NCI-H446 treated with DMSO at 0.1 percent for 48 hours (cell line): ENCODE measurements around the gene CBX7.

Experiments used
- DNase-seq: peaks from one replicate; lab custom pipeline; 2025; lab: John Stamatoyannopoulos, UW

The CBX7 gene

DNA sequence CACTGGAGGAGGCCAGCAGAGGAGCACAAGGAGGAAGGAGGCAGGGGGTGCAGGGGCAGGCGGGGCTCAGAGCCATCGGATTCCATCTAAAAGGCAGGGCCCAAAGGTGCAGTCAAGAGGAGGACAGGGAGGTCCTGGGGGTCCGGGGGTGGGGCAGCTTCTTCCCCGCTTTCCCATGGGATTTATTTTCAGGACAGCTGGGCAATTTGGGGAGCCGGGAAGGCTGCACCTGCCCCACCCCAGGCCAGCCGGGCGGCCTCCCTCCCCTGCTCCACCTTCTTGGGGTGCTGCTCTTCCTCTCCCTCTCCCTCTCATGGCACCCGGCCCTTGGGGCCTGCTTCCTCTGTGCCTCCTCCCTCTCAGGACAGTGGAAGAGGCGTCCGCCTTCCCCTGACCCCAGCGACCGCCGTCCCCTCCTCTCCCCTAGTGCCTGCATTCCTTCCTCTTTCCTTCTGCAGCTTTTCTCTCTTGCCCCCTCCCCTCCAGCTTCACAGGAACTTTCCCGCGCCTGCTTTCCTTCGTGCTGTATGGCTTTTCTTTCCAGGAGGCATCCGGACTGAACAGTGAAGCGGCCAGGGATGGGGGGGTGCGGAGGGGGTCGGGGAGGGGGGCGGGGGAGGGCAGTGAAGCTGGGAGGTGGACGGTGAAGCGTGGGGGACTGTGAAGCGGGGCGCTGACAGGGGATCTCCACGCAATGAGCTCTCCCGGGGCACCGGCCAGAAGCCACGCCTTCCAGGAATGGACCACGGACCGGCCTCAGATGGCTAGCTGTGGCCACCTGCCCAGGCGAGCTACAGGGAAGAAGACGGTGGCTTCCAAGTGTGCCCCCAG, 28.5 kb downstream of the CBX7 start:
- no peak for DNase-seq

DNA sequence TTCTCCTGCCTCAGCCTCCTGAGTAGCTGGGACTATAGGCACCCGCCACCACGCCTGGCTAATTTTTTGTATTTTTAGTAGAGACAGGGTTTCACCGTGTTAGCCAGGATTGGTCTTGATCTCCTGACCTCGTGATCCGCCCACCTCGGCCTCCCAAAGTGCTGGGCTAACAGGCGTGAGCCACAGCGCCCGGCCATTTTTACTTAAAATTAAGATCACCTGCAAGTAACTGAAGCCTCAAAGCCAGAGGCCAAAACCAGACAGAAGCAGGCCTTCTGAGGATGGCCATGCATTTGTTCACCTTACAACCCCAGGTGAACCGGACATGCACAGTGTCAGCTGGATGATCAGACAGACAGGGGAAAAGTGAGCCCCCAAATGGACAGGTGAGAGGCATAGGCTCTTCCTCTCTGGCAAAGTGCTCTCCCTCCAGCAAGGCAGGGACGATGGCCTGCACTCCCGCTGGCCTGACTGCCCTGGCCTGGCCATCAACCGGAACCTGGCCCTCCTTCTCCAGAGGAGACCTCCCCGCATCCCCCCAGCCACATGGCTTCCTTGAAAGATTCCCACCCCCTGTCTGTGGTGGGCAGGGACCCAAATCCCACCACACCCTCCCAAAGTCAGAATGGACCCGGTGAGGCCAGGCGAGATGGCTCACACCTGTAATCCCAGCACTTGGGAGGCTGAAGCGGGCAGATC, 29.6 kb downstream of the CBX7 start:
- no peak for DNase-seq

DNA sequence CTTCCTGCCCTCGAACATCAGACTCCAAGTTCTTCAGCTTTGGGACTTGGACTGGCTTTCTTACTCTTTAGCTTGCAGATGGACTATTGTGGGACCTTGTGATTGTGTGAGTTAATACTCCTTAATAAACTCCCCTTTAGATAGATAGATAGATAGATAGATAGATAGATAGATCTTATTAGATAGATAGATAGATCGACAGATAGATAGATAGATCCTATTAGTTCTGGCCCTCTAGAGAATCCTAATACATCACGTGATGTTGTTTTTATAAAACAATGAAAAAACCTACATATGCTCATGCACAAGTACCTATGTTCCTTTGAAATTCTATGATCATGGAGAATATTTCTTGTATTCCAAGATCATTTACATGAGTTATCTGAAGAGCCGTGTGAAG, 31.5 kb downstream of the CBX7 start:
- DNase-seq = no peak

DNA sequence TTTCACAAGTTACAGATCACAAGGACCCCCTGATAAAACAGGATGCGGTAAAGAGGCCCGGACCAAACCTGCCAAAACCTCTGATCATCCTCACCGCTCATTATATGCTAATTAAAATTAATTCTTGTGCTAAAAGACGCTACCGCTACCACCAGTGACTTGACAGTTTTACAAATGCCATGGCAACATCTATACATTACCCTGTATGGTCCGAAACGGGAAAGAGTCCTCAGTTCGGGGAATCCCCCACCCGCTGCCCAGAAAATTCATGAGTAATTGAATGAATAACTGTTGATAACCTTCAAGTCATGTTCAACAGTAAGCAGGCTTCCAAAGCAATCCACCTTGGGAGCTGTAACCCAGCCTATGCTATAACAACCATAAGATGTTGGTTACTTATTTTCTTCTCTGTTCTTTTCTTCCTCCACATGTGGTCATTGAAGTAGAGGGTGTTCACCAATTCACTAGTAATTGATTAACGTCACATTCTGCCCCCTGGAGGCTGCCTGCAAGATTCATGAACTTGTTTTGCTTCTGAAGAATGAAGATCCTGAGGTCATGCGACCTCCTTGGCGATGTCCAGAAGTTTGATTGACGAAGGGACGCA, 34.8 kb downstream of the CBX7 start:
- DNase-seq = no peak

DNA sequence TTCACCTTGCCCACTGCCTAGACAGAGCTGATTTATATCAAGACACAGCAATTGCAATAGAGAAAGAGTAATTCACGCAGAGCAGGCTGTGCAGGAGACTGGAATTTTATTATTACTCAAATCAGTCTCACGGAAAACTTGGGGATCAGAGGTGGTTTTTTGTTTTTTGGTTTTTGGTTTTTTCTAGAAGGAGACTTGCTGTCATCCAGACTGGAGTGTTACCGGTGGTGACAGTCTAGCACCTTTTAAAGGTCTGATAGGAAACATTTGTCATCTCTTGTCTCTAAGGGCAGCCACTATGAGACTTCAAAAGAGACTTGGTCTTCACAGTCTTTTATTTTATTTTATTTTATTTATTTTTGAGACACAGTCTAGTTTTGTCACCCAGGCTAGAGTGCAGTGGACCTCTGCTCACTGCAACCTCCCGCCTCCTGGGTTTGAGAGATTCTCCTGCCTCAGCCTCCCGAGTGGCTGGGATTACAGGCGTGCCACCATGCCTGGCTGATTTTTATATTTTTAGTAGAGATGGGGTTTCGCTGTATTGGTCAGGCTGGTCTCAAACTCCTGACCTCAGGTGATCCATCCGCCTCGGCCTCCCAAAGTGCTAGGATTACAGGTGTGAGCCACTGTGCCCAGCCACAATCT, 36.4 kb downstream of the CBX7 start:
- DNase-seq = no peak

DNA sequence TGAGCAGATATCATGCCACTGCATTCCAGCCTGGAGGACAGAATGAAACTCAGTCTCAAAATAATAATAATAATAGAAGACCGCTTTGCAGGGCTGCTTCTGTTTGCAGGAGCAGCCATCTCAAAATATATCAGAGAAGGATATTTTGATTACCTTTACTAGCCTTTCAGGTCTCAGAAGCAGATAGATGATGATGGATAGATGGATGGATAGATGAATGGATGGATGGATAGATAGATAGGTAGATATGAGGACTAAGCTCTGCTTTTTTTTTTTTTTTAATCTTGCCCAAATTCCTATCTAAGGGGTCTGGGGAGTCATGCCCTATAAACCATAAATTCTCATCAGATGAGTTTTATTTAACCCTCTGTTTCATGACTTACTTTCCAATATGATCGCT, 36.9 kb downstream of the CBX7 start:
- DNase-seq = no peak

DNA sequence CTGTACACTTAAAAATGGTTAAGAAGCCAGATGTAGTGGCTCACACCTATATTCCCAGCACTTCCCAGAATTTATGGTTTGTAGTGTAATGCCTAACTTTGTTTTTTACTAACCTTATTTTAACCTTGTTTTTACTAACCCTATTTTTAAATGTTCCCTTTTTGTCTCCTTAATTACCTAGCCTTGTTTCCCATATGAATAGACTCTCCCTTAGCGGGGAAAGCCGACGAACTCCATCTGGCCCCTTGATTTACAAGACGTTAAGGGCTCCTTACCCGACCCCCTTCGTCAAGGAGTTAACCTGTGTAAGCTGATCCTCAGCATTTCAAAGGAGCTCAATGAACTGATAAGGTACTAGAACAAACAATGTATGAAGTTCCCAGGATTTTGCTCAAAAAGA, 38.4 kb downstream of the CBX7 start:
- no peak for DNase-seq

DNA sequence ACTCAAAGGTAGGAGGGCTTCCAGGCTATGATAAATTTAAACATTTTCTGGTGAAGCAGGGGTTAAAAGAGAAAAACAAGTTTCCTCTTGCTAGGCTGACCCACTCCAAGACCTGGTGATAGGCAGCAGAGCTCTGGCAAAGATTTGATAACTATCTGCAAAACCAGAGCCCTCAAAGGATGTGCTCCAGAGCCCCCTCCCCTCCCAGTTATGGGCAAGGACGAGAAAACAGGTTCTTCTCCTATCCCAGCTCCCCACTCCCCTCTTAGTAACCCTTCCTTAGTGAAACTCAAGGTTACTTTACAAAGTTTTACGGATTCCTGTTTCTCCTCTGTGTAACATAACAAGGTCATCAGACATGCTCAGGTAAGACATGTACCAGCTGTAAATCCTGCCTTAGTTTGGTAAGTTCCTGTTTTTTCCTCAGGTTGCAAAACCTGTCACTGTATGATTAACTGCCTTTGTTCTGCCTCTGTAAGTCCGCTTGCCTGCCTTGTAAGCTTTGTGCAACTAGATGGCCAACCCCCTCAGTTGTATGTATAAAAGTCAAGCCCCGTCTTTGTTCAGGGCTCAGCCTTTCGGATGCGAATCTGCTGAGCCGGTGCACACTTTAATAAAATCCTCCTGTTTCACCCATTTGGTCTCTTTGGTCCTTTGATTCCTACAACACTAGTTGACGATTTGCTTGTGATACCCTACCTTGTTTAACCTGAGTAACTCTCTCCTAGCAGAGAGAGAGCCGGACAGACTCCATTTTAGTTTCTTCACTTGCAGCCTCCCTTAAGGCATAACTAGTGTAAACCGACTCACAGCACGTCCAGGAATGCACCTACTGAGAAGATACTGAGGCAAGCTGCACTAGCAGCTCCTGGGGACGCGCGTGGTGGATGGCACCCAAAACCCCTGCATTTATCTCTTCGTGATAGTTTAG, 41.6 kb downstream of the CBX7 start:
- DNase-seq = no peak

DNA sequence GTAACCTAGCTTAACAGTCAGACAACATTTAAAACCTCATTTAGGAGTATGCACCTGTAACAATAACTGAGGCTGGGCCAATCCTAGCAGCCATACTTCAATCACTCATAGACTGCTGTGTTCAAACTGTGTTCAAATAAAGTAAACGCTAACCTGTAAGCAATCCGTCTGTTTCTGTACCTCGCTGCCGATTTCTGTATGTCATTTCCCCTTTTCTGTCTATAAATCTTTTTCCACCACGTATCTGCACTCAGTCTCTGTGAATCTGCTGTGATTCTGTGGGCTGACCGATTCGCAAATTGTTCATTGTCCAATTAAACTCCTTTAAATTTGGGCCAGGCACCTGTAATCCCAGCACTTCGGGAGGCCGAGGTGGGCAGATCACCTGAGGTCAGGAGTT, 43.1 kb downstream of the CBX7 start:
- DNase-seq = no peak

DNA sequence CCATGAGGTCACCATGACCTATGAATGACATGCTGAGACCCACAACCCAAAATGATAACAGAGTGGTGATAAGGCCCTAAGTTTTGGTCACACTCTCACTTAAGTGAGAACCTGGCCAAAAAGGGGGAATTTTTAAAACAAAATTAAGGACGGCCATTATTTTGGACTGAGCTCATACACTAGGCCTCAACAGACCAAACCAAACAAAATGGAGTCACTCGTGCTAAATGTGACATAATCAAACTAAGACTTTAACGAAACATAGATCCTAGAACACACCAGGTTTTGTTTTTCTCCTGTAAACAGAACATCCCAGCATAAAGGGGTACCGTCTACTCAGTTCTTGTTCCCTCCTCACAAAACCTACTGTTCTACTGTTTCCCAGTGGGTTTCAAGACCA, 44.0 kb downstream of the CBX7 start:
- DNase-seq = no peak

DNA sequence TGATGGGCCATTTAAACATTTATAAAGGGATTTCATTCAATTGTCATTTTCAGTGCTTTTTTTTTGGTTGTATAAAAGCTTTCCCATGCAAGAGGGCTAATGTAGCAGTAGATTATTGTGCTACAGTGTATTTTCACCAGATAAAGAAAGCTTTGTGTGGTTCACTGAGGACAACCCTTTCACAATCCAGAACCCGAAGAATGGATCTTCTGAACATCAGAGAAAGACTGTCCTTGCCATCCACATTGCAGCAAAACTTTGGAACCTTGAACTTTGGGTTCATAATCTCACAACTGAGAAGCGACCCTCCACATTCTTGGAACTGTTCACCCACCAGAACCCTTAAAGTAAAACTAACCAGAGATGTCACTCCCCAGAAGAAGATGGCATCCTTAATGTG, 46.2 kb downstream of the CBX7 start:
- DNase-seq = no peak

DNA sequence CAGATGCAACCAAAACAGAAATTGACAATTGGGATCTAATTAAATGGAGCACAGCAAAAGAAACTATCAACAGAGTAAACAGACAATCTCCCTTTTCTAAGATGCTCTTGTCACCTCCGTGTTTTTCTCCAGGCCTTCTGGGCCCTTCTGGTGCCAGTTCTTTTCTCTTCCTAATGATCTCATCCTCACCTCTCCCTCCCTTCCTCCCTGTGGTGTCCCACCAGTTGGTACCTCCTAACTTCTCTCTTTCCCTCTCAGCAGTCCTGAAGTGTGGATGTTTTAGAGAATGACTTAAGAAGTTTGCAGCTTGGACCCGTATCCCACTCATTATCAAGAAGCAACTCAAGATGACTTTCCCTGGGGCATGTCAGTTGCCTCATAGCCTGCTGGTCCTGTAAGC, 49.0 kb downstream of the CBX7 start:
- no peak for DNase-seq

DNA sequence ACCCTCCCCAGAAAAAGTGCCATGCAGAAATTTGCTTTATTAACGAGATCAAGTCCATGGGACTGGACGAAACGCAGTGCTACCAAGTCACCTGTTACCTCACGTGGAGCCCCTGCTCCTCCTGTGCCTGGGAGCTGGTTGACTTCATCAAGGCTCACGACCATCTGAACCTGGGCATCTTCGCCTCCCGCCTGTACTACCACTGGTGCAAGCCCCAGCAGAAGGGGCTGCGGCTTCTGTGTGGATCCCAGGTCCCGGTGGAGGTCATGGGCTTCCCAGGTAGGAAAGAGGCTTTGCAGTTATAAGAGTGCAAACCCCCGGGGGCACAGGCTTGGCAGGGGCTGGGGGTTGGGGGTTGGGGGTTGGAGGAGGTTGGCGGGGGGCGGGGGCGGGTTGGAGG, 51.3 kb downstream of the CBX7 start:
- DNase-seq = no peak

DNA sequence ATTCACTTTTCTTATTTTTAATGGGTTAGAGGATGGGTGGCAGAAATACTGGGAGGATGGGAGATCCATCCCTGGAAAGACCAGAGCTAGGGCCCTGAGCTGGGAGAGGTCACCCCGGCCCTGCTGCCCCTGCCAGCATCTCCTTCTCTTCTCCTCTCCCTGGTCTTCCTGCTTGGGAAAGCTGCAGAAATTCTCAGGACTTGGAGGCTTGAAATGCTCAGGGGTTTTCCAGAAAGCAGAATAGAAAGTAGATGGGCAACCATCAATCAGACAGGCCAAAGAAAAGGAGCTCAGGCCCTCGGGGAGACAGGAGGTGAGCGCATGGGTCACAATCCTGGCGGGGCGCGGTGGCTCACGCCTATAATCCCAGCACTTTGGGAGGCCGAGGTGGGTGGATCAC, 53.9 kb downstream of the CBX7 start:
- DNase-seq = no peak

DNA sequence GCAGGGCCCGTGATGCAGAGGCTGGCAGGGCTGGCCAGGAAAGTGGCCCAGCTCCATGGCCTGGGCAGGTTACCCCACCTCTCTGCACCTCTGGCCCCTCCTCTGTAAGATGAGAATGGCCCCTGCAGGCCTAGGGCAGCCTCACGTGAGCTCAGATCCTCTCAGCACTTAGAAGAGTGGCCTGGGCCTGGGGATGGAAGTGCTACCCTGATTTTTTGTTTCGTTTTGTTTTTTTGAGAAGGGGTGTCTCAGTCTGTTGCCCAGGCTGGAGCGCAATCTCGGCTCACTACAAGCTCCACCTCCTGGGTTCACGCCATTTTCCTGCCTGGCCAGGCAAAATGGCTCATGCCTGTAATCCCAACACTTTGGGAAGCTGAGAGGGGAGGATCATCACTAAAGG, 54.5 kb downstream of the CBX7 start:
- DNase-seq = no peak

DNA sequence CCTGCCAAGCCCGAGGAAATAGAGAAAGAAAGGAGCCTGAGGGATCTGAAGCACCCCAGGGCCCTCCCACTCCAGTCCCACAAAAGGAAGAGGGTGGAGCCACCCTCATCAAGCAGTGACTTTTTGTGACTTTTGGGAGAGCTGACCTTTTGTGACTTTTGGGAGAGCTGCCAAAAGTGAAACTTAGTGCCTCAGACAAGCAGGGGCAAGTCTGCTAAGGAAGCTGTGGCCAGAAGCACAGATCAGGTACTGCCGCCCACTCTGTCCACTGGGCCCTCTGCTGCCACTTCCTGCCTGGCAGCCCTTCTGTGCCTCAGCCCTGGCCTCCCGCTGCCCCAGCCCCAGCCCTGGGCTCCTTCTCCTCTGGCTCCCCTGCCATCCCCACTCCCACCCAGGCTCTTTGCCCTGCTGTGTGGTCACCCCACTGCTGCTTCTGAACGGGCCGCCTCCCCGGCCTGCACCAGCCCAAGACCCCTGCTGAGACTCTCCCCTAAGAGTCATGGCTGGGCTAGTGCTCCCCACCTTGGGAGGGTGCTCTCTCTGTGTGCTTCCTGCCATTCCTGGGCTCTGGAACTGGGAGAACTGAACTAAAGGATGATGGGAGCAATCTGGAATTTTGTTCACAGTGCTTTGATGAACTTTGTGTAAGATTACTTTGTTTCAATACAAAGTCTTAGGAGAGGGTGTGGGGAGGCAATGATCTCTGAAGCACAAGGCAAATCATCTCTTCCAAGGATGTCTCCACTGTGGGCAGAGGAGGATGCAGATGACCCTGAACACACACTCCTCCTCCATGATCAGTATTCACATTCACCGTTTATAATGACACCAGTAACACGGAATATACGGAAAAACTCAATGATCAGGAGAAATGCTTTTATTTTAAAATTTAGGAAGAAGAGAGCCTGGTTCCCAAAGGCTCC, 55.1 kb downstream of the CBX7 start, which contains the start of gene APOBEC3H:
Gene APOBEC3H (plus strand): TSS at position 147 of the 923 bp plus-strand sequence. CDS start 3,035 bp downstream, outside the sequence.
- DNase-seq = no peak

DNA sequence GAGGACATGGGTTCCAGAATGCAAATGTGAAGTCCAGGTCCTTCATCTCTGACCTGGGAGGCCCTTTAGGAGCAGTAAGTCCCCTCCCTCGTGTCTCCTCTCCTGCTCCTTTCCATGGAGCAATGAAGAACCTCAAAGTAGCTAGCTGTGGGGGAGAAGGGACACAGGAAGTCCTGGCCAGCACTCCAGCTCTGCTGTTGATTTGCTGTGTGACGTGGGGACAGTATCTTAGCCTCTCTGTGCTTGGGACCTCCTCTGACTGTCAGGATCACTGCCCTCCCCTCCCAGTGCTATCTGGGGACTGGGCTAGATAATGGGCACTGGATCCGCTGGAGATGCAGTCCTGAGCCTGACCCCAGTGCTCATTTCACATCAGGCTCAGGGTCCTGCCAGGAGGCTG, 56.5 kb downstream of the CBX7 start:
- DNase-seq = no peak

DNA sequence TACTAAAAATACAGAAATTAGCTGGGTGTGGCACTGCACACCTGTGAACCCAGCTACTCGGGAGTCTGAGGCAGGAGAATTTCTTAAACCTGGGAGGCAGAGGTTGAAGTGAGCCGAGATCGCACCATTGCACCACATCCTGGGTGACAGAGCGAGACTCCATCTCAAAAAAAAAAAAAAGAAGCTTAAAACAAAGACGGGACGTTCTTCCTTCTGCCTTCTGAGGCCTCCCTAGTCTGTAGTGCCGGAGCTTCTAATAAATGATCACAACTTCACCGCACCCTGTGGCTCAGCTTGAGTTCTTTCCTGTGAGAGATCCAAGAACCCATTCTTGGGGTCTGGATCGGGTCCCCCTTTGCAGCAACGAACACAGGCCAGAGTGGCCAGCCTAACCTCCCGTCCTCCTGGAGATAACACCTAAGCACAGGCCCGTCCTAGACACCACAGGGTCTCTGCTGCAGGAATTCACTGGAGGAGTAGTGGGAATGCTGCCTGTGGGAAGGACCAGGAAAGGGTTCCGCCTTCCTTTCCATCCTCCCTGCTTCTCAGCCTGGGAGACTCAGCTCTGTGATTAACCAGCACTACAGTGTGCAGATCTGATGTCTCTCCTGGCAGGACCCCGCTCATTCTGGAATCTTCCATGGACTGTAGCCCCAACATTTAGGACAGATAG, 57.6 kb downstream of the CBX7 start:
- no peak for DNase-seq

DNA sequence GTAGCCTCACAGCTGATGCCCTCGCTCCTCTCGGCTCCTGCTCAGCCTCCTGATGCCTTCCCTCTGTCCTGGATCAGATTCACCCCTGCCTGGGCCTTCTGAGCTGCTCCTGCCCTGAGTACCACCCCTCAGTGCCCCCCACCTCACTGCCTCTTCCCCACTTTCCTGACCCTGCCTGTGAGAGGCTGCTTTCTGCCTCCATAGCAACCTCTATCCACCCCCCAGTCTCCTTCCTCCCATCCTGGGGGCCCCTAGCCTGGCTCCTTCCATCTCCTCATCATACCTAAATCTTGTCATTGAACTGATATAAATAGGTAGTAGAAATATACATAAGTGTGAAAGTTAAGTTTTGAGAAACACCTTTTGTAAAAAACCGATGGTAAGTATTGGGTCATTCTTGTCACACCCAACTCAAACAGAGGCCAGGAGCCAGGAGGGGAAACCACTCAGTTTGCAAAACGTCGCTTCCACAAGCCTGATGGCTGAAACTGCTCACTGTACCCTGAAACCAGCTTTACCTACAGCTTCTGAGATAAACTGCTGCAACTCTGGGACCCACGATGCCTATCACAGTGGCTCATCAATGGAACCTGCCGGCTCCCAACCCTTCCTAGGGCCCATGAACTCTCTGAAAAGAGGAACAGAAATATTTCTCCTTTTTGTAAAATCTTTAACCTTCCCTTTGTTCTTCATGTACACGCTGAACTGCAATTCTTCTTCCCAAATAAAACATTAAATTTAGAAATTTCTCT, 60.2 kb downstream of the CBX7 start:
- DNase-seq = no peak
